ENCODE results near the gene OTOR.

OTOR gene

GRCh38 chr20:16747291-16747811 lies 807 bp upstream of the OTOR start:
- TF ChIP-seq CTCF (conservative IDR thresholded peaks at IDR 0.05; ENCODE audit: low read depth, low read length), result no peak
- no peak for DNase-seq (ENCODE audit: low read depth)
- H3K4me3 ChIP-seq (ENCODE audit: low read length), result no peak overlapping the region

DNA sequence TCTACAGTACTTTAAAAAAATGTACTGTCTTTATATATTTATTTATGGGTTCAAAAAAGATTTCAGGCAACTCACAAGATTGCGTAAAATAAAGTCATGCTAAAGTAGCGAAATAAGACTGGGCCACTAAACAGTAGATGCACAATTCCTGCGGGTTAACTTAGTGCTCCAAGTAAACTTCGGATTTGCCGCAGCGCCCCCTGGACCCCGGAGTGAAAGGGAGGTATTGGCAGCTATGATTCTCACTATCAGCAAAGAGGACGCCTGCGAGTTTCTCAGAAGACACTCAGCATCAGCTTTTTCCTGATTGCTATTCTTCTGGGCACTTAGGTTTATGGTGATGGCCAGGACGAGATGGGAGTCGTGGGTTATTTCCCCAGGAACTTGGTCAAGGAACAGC lies 1.4 kb downstream of the OTOR start:
- no peak overlapping the region for H3K4me3 ChIP-seq (ENCODE audit: low read length)
- peak; percentile 15 for TF ChIP-seq CTCF (conservative IDR thresholded peaks at IDR 0.05; ENCODE audit: low read depth, low read length)
- no peak for DNase-seq (ENCODE audit: low read depth)

GRCh38 chr20:16752082-16752481 lies 3.9 kb downstream of the OTOR start:
- H3K4me3 ChIP-seq (ENCODE audit: low read length), result no peak overlapping the region
- no peak for TF ChIP-seq CTCF (conservative IDR thresholded peaks at IDR 0.05; ENCODE audit: low read depth, low read length)
- DNase-seq (ENCODE audit: low read depth), result no peak

GRCh38 chr20:16752901-16753300 lies 4.7 kb downstream of the OTOR start:
- H3K4me3 ChIP-seq (ENCODE audit: low read length), result no peak overlapping the region
- no peak for TF ChIP-seq CTCF (conservative IDR thresholded peaks at IDR 0.05; ENCODE audit: low read depth, low read length)
- no peak for DNase-seq (ENCODE audit: low read depth)

GRCh38 chr20:16758454-16759180 lies 10.5 kb downstream of the OTOR start:
- no peak overlapping the region for H3K4me3 ChIP-seq (ENCODE audit: low read length)
- TF ChIP-seq CTCF (conservative IDR thresholded peaks at IDR 0.05; ENCODE audit: low read depth, low read length), result no peak
- DNase-seq (ENCODE audit: low read depth), result no peak

DNA sequence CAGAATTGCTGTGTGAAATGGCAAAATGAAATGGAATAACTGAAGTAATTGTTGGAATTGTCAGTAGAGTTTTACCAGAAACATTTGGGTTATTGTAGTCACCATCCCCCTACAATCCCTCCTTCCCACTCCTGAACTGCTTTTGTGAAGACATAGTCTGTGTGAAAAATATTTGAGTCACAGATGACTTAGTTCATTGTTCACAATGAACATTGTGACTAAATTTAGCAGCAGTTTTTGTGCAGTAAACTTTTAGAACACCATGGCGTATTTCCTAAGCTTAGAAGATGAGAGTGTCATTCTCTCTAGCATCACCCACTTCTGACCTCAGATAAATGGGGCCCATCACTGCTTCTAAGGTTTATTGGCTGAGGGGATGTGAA lies 11.0 kb downstream of the OTOR start:
- no peak for DNase-seq (ENCODE audit: low read depth)
- TF ChIP-seq CTCF (conservative IDR thresholded peaks at IDR 0.05; ENCODE audit: low read depth, low read length), result no peak

More for the DNA sequence above, 11.0 kb downstream of the OTOR start:
- no peak overlapping the region for H3K4me3 ChIP-seq (ENCODE audit: low read length)
